Adrenal gland (tissue), 19 donors: Measurements from ENCODE around the gene ZFAND4. TPM values are rescaled to one million over a fixed set of nuclear protein-coding genes. Genes with fewer than 3 reads are reported as not detected.
"Not testable (repeated sequence)": the region's sequence is repeated elsewhere in the genome, so short reads cannot be mapped to it uniquely, and the experiment has no call there.

Experiments
- DNase-seq, 7 donors: peaks; one replicate each; pipeline ENCODE4 v3.0.0-alpha.2; 2019 to 2020
- H3K27ac ChIP-seq, 5 donors: fragments of 200-600 bp; sonication (generic) in 4 of 5; 1 replicate in 3 of 5; 2 replicates in 2 of 5; pipeline versions ENCODE4 v1.5.1 to v1.8.0; 2016 to 2020; ENCODE audit warnings: mild to moderate bottlenecking in 1 of 5
- H3K27me3 ChIP-seq: fragments of 200-600 bp; 2 replicates; pipeline ENCODE4 v1.8.0; 2021
- H3K36me3 ChIP-seq, 2 donors: fragments of 200-600 bp; replicated peaks in 1 of 2; 1 replicate in 1 of 2; 2 replicates in 1 of 2; pipeline versions ENCODE4 v1.5.1 to v1.8.0; 2018 to 2022
- H3K4me1 ChIP-seq, 2 donors: fragments of 200-600 bp; replicated peaks in 1 of 2; 1 replicate in 1 of 2; 2 replicates in 1 of 2; pipeline versions ENCODE4 v1.5.1 to v1.8.0; 2018 to 2021
- H3K4me3 ChIP-seq, 4 donors: fragments of 200-600 bp; sonication (generic) in 3 of 4; one replicate each; pipeline ENCODE4 v1.5.1; 2016 to 2018
- H3K9me3 ChIP-seq, 3 donors: fragments of 200-600 bp; sonication (generic) in 1 of 3; replicated peaks in 1 of 3; 1 replicate in 2 of 3; 2 replicates in 1 of 3; pipeline versions ENCODE4 v1.5.1 to v1.8.0; 2016 to 2021
- POLR2A ChIP-seq, 2 donors: fragments of 450-650 bp; IDR thresholded peaks; one replicate each; pipeline ENCODE4 v1.6.1; 2017; ENCODE audit warnings: antibody characterized with exemption in 2 of 2, mild to moderate bottlenecking in 2 of 2, moderate library complexity in 1 of 2
- WGBS, 4 donors: extraction: QIAGEN DNeasy Blood & Tissue Kit in 2 of 4; methylation state at CpG; one replicate each; pipeline versions ENCODE4 v1.1.5 to v1.1.7; 2013 to 2017; 5-methylcytosine and 5-hydroxymethylcytosine counted together
- intact Hi-C, 2 donors: fragments of 100-400 bp; cut with DNase I; formaldehyde crosslinking; loops; one replicate each; pipeline versions ENCODE4 v1.14.1 to v1.15.0; 2022 to 2023
- long read RNA-seq, 10 donors: library from polyadenylated mRNA in 3 of 10; unstranded in 2 of 10; stranded (forward) in 1 of 10; transcript quantifications; one replicate each; pipeline ENCODE4 v2.0.0 and lab custom pipeline, GENCODE V29; 2021 to 2026
- polyA plus RNA-seq, 3 donors: library from polyadenylated mRNA; stranded (reverse); fragments of 200-250 nt in 2 of 3; fragments of 350-450 nt in 1 of 3; fragmentation: Illumina TruSeq in 1 of 3; extraction: RNeasy Lipid Tissue Mini Kit (QIAGEN cat#74804) in 1 of 3; gene quantifications; one replicate each; pipeline ENCODE4 v1.2.3, GENCODE V29; 2013 to 2014
- total RNA-seq, 9 donors: library from RNA; depleted of rRNA in 4 of 9; stranded (reverse); fragments of >200 nt in 4 of 9; fragments of 120-200 nt in 1 of 9; fragmentation: NEBNext Ultra II Directional in 1 of 9; extraction: Animal tissue kit (Norgen Biotek cat#: 25700) in 1 of 9; gene quantifications; one replicate each; pipeline versions ENCODE4 v1.1.0 to v1.2.4, GENCODE V29; 2013 to 2023
- TF ChIP-seq, protein P1 (sequence below), 6 experiments: fragments of 450-650 bp in 4 of 6; fragments of 200-600 bp in 2 of 6; sonication (generic) in 1 of 6; IDR thresholded peaks; 1 replicate in 5 of 6; 2 replicates in 1 of 6; pipeline versions ENCODE4 v1.5.1 to v1.8.0; 2016 to 2021; ENCODE audit warnings: antibody characterized with exemption in 6 of 6, mild to moderate bottlenecking in 2 of 6, moderate library complexity in 1 of 6
- donor health status: healthy with polysubstance abuse.
- donor health status: Bipolar disorder and iron deficiency.
- donor health status: DM: yes; HTN: yes; CAD: no.
- donor health status: DM: no; HTN: no; CAD: no.
- donor health status: DM: no; HTN: no; CAD: no.
- donor health status: DM: yes; HTN: yes; CAD: no.

The ZFAND4 gene
- 10 to 100 TPM; 11.0 to 48.7 (median 31.4) TPM for total RNA-seq
- 10 to 100 TPM in 1 of 3 donors, 1 to 10 TPM in 2; 7.1 to 12.4 (median 8.5) TPM for polyA plus RNA-seq
- long read RNA-seq, donor 1: 0 reads
- long read RNA-seq, donor 2: 0 reads
- long read RNA-seq, donor 3: 0 reads
- long read RNA-seq, donor 4, partial matches to known transcripts: 0 of 3 reads
- long read RNA-seq, donor 4, other reads (novel, unspliced or antisense): 3 of 3 reads
- long read RNA-seq, donor 5, partial matches to known transcripts: 10 of 42 reads
- long read RNA-seq, donor 5, other reads (novel, unspliced or antisense): 32 of 42 reads
- long read RNA-seq, donor 6, partial matches to known transcripts: 1 of 3 reads
- long read RNA-seq, donor 6, other reads (novel, unspliced or antisense): 2 of 3 reads
- long read RNA-seq, donor 7: 0 reads
- long read RNA-seq, donor 8: 0 reads
- long read RNA-seq, donor 9: 0 reads
- long read RNA-seq, donor 10: 0 reads

DNA sequence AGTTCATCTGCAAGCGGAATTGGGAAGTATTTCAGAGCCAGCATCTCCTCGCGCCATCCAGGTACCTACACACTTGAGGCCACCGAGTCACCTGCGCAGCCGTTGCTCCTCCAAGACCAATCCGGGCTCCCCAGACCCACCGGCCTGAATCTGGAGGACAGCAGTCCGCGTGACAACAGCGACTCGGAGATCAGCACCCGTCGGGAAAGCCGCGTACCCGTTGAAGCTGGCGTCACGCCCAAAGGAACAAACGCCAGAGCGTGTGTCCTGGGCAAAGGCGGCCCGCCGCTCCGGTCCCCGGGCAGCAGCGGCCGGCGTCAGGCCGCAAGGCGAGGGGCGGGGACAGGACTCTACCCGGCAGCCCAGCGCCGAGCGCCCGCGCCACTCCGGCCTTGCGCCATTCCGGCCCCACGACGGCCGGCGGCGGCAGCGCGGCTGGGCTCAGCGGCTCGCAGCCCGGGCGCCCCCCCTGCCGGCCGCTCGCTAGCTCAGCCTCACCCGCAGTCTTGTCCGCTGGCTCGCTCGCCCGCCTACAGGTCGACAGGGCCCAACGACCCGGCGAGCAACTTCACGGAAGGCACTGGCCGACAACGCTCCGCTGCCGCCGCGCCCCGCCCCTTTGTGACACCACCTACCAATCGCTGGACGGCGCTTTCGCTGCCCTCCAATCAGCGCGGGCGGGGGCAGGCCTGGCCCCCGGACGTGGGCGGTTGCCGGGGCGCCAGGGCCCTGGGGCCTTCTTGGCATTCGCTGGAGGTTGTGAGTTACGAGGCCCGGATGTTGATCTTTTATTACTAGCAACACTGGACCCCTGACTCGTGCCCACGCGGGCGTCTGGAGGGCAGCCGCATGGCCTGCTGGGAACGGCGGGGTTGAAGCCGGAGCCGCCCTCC, at the start of gene ZFAND4:
ZFAND4 (minus strand) TSS at position 592 of the 893 bp plus-strand sequence. CDS start 9,047 bp downstream, outside the sequence.
- H3K27me3 ChIP-seq: no peaks in the 10 kb centered on the region
- peaks cover 0 to 6% of the 10 kb centered on the region in 2 donors for H3K4me1 ChIP-seq
- no peaks in the 10 kb centered on the region for H3K9me3 ChIP-seq
- peak; percentile 97 to 99 (median 99) for DNase-seq
- intact Hi-C loops: loop anchor here (5.0 kb wide), 2 partner anchors 205 to 210 kb away; no protein-coding TSS in a partner anchor
- peak within 1 kb of the TSS; percentile 56 to 92 (median 90) for H3K27ac ChIP-seq
- H3K36me3 ChIP-seq: no peaks in the 10 kb centered on the region
- WGBS, 4 donors: 0 to 1% (median 1%) methylated on average over 1 to 96 of the region's 96 CpGs
- peak within 1 kb of the TSS; percentile 47 to 77 (median 65) for H3K4me3 ChIP-seq
- TF ChIP-seq POLR2A (IDR thresholded peaks at IDR 0.05): peak; percentile 67 to 82
- TF ChIP-seq, protein P1, sequence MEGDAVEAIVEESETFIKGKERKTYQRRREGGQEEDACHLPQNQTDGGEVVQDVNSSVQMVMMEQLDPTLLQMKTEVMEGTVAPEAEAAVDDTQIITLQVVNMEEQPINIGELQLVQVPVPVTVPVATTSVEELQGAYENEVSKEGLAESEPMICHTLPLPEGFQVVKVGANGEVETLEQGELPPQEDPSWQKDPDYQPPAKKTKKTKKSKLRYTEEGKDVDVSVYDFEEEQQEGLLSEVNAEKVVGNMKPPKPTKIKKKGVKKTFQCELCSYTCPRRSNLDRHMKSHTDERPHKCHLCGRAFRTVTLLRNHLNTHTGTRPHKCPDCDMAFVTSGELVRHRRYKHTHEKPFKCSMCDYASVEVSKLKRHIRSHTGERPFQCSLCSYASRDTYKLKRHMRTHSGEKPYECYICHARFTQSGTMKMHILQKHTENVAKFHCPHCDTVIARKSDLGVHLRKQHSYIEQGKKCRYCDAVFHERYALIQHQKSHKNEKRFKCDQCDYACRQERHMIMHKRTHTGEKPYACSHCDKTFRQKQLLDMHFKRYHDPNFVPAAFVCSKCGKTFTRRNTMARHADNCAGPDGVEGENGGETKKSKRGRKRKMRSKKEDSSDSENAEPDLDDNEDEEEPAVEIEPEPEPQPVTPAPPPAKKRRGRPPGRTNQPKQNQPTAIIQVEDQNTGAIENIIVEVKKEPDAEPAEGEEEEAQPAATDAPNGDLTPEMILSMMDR (IDR thresholded peaks at IDR 0.05): peak; percentile 8 to 96 (median 65)

DNA sequence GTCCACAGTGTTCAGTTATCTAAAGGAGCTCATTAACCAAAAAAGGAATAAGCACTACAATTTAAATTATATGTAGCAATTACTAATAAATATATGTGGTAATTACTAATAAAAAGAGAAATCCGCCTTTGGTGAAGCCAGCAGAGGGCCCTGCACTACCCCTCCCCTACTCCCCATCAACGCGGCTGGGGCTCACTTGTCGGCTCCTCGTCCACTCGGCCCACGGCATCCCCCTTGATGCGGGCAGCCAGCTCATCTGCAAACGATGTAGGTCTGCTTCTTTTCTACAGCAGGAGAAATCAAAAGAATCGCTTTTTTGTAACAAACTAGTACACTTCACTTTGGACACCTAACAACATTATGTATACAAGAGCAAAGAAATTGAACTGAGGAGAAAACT, 48.9 kb upstream of the ZFAND4 start:
- intact Hi-C loops, H3K4me1 ChIP-seq: not testable (repeated sequence)
- 56 to 72% (median 65%) methylated on average over 8 to 10 of the region's 10 CpGs for WGBS, 4 donors

DNA sequence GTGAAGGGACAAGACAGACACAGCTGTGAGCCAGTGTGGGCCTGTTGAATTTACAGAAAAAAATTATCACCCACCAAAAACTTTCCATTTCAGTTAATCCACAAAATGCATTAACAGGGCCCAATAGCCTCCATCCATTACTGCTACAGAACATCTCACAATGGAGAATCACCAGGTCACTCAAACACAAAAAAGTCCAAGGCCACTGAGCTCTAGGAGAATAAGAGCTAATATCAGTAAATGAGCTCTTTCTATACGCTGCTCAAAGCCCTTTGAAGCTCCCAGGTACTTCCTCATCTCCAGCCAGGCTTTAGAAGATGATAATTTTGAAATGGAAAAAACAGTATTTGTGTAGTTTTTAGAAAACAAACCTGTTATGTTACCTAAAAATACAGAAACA, 45.1 kb upstream of the ZFAND4 start:
- intact Hi-C loops: not testable (repeated sequence)

More for the DNA sequence above, 48.9 kb upstream of the ZFAND4 start:
- not testable (repeated sequence) for H3K4me3 ChIP-seq, H3K9me3 ChIP-seq, H3K36me3 ChIP-seq, H3K27me3 ChIP-seq, DNase-seq, H3K27ac ChIP-seq

DNA sequence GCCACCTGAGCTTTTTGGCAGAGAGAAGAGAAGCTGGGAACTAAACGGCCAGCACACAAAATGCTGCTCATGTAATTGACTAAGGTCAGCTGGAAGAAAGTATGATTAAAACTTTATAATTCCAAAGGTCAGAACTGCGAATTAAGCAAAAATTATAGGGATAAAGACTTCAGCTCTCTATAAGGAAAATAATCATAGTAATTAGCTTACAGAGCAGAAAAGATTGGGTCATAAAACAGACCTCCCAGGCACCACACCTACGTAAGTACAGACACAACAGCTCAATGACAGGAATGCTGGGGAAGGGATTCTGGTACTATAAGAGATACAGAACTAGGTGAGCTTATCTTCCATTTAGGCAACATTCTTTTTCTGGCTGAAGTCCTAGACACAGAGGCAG, 44.5 kb upstream of the ZFAND4 start:
- intact Hi-C loops, H3K36me3 ChIP-seq, DNase-seq, H3K4me3 ChIP-seq, H3K27ac ChIP-seq, H3K27me3 ChIP-seq, H3K4me1 ChIP-seq, H3K9me3 ChIP-seq: not testable (repeated sequence)
- 61 to 69% (median 68%) methylated on average over 3 of the region's 3 CpGs for WGBS, 4 donors

More for the DNA sequence above, 45.1 kb upstream of the ZFAND4 start:
- not testable (repeated sequence) for H3K4me1 ChIP-seq, DNase-seq, H3K27me3 ChIP-seq, H3K27ac ChIP-seq, H3K4me3 ChIP-seq, H3K36me3 ChIP-seq, H3K9me3 ChIP-seq
- WGBS, 4 donors: 72 to 91% (median 79%) methylated on average over 1 of the region's 1 CpG

DNA sequence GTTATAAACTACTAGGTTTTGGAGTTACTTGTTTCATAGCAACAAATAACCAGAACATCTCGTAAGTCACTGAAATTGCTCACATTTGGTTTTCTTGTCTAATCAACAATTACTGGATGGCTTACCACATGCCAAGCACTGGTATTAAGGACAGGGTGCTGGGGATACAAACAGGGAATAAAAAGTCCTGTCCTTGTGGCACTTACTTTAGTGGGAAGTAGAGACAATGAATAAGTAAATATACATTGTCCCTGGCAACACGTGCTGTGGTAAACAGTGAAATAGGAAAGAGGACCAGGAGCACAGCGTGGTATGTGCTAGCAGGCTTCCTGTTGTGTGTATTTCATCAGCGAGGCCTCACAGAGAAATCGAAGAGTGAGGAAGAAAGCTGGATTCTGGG, 38.7 kb upstream of the ZFAND4 start:
- H3K9me3 ChIP-seq, DNase-seq, H3K4me1 ChIP-seq, H3K27ac ChIP-seq, H3K36me3 ChIP-seq, H3K27me3 ChIP-seq, intact Hi-C loops, H3K4me3 ChIP-seq: not testable (repeated sequence)
- 76 to 96% (median 87%) methylated on average over 2 to 3 of the region's 5 CpGs for WGBS, 4 donors

DNA sequence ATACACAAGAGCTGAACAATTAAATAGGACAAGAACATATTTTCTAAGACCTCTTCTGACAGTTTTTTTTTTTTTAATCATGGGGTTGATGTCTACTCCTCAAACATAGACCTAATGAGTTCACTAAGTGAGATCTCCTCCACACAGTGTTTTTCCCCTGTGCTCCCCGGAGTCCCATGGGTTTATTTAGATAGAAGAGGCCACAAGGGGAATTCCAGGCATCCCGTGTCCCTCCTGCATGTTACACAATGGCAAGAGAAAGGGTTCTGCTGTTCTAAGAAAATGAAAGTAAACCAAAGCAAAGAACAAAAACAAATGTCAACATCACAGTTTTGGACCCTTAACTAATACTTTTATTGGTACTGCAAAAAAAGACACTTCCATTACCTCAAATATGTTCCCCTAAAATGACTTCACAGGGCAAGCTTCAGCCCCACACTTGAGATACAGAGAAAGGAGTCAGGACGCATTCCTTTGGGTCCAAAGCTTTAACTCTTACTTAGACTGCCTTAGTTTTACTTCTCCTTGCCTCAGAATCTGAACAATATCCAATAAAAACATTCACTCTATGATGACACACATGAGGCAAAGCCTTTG, 37.7 kb upstream of the ZFAND4 start:
- H3K4me3 ChIP-seq, H3K27me3 ChIP-seq, DNase-seq, H3K27ac ChIP-seq, H3K36me3 ChIP-seq, intact Hi-C loops, H3K9me3 ChIP-seq, H3K4me1 ChIP-seq: not testable (repeated sequence)
- WGBS, 4 donors: 35 to 68% (median 55%) methylated on average over 2 to 3 of the region's 3 CpGs

DNA sequence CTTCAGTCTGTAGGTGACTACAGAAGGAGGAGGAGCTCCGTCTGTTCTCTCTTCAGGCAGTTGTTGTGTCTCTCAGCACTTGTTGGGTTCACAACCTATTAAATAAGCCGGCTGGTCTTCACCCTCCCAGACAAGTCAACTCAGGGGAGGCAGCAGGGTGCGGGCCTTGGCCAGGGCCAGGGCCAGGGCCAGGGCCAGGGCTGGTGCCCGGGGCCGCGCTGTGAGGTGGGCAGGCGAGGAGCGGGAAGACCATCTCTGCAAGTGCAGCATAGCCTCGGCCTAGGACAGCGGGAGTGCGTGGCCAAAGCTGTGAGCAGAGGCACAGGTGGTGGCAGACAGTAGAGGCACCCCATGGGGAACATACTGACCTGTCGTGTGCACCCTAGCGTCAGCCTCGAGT, 5.9 kb upstream of the ZFAND4 start:
- not testable (repeated sequence) for H3K4me1 ChIP-seq
- 86 to 93% methylated on average over 9 to 12 of the region's 14 CpGs; no CpG with 5 or more reads in 2 of the 4 donors for WGBS, 4 donors

More for the DNA sequence above, 5.9 kb upstream of the ZFAND4 start:
- DNase-seq, H3K36me3 ChIP-seq, H3K4me3 ChIP-seq, H3K27ac ChIP-seq, intact Hi-C loops, H3K9me3 ChIP-seq, H3K27me3 ChIP-seq: not testable (repeated sequence)
